GM23248 (cell line): Measurements from ENCODE around the gene FLT3.

Source experiments
- EZH2 ChIP-seq: fragments of 200-600 bp; sonication (generic); IDR thresholded peaks from 2 replicates; pipeline ENCODE4 v1.6.1; 2018; ENCODE audit warnings: antibody characterized with exemption, mild to moderate bottlenecking; ENCODE audit not compliant: insufficient read depth, poor library complexity, severe bottlenecking
- EZH2phosphoT487 ChIP-seq: fragments of 200-600 bp; sonication (generic); IDR thresholded peaks from 2 replicates; pipeline ENCODE4 v1.6.1; 2018; ENCODE audit warnings: antibody characterized with exemption, moderate library complexity, mild to moderate bottlenecking, low read depth; ENCODE audit not compliant: insufficient read depth

- no peak for TF ChIP-seq EZH2
- TF ChIP-seq EZH2phosphoT487 = no peak
Measured at GRCh38 chr13:28041031-28041461, 59.3 kb downstream of the FLT3 start.
